Mesenchymal stem cell (in vitro differentiated cells and primary cell): ENCODE results near the gene IFRD2.

Experiments
- DNase-seq: peaks from one replicate; pipeline ENCODE4 v3.0.0-alpha.2; 2013
- H2AFZ ChIP-seq: one replicate; pipeline ENCODE4 v1.6.1; 2013; ENCODE audit warnings: low read depth, mild to moderate bottlenecking, control low read depth, inconsistent platforms, low read length, moderate library complexity
- H2AK5ac ChIP-seq: 2 replicates; pipeline ENCODE4 v1.6.1; 2013; ENCODE audit warnings: low read length, moderate library complexity, mild to moderate bottlenecking, inconsistent platforms; ENCODE audit not compliant: severe bottlenecking
- H2BK120ac ChIP-seq: one replicate; pipeline ENCODE4 v1.6.1; 2013; ENCODE audit warnings: low read depth, mild to moderate bottlenecking, inconsistent platforms, low read length, moderate library complexity
- H2BK12ac ChIP-seq, 2 experiments: one replicate each; pipeline ENCODE4 v1.6.1; 2013; ENCODE audit warnings: inconsistent platforms in 2 of 2, low read length in 2 of 2, mild to moderate bottlenecking in 2 of 2, moderate library complexity in 2 of 2, control low read depth in 1 of 2
- H2BK15ac ChIP-seq: one replicate; pipeline ENCODE4 v1.6.1; 2013; ENCODE audit warnings: mild to moderate bottlenecking, low read depth, inconsistent platforms; ENCODE audit not compliant: poor library complexity, severe bottlenecking
- H2BK5ac ChIP-seq: 2 replicates; pipeline ENCODE4 v1.6.1; 2013; ENCODE audit warnings: low read depth, mild to moderate bottlenecking, low read length, control low read depth, inconsistent platforms; ENCODE audit not compliant: poor library complexity, severe bottlenecking
- H3K14ac ChIP-seq, 2 experiments: one replicate each; pipeline ENCODE4 v1.6.1; 2013; ENCODE audit warnings: inconsistent platforms in 2 of 2, low read length in 2 of 2, control low read depth in 1 of 2, mild to moderate bottlenecking in 1 of 2, moderate library complexity in 1 of 2
- H3K18ac ChIP-seq, 2 experiments: one replicate each; pipeline ENCODE4 v1.6.1; 2013; ENCODE audit warnings: inconsistent platforms in 2 of 2, low read length in 2 of 2, control low read depth in 1 of 2, low read depth in 1 of 2, mild to moderate bottlenecking in 1 of 2
- H3K23ac ChIP-seq, 2 experiments: one replicate each; pipeline ENCODE4 v1.6.1; 2013; ENCODE audit warnings: inconsistent platforms in 2 of 2, low read length in 2 of 2, mild to moderate bottlenecking in 2 of 2, moderate library complexity in 2 of 2, control low read depth in 1 of 2
- H3K27ac ChIP-seq: 2 replicates; pipeline ENCODE4 v1.5.1; 2013; ENCODE audit warnings: mild to moderate bottlenecking, moderate library complexity, low read length, control low read depth, inconsistent platforms; ENCODE audit not compliant: poor library complexity, severe bottlenecking
- H3K27me3 ChIP-seq, 2 experiments: 2 replicates each; pipeline versions ENCODE4 v1.6.1 to v1.7.0; 2013; ENCODE audit warnings: low read length in 2 of 2, mild to moderate bottlenecking in 2 of 2, moderate library complexity in 2 of 2, control low read depth in 1 of 2, inconsistent platforms in 1 of 2; ENCODE audit not compliant: control insufficient read depth in 1 of 2, insufficient read depth in 1 of 2
- H3K36me3 ChIP-seq, 2 experiments: 2 replicates each; pipeline versions ENCODE4 v1.6.1 to v1.7.0; 2013; ENCODE audit warnings: low read length in 2 of 2, control low read depth in 1 of 2, inconsistent platforms in 1 of 2, low read depth in 1 of 2, mild to moderate bottlenecking in 1 of 2; ENCODE audit not compliant: insufficient read depth in 2 of 2, control insufficient read depth in 1 of 2
- H3K4ac ChIP-seq, 2 experiments: one replicate each; pipeline ENCODE4 v1.6.1; 2013; ENCODE audit warnings: inconsistent platforms in 2 of 2, low read length in 2 of 2, mild to moderate bottlenecking in 2 of 2, moderate library complexity in 2 of 2, control low read depth in 1 of 2, low read depth in 1 of 2
- H3K4me1 ChIP-seq: 2 replicates; pipeline ENCODE4 v1.6.1; 2013; ENCODE audit warnings: low read depth, low read length, control low read depth; ENCODE audit not compliant: control insufficient read depth, insufficient read depth
- H3K4me2 ChIP-seq: 2 replicates; pipeline ENCODE4 v1.6.1; 2013; ENCODE audit warnings: low read length, mild to moderate bottlenecking, inconsistent platforms; ENCODE audit not compliant: poor library complexity, severe bottlenecking
- H3K4me3 ChIP-seq, 2 experiments: 2 replicates each; pipeline versions ENCODE4 v1.5.1 to v1.7.0; 2013; ENCODE audit warnings: low read length in 2 of 2, mild to moderate bottlenecking in 2 of 2, control low read depth in 1 of 2, low read depth in 1 of 2; ENCODE audit not compliant: insufficient read depth in 1 of 2
- H3K79me1 ChIP-seq: replicated peaks from 2 replicates; pipeline ENCODE4 v1.6.1; 2013; ENCODE audit warnings: mild to moderate bottlenecking, control low read depth, low read length, inconsistent platforms; ENCODE audit not compliant: poor library complexity, severe bottlenecking
- H3K9ac ChIP-seq: 2 replicates; pipeline ENCODE4 v1.7.0; 2013; ENCODE audit warnings: mild to moderate bottlenecking, low read length, moderate library complexity
- H3K9me3 ChIP-seq: 2 replicates; pipeline ENCODE4 v1.7.0; 2013; ENCODE audit warnings: mild to moderate bottlenecking, low read length; ENCODE audit not compliant: control insufficient read depth
- H4K8ac ChIP-seq: one replicate; pipeline ENCODE4 v1.6.1; 2013; ENCODE audit warnings: inconsistent platforms, mild to moderate bottlenecking, low read length, moderate library complexity
- H4K91ac ChIP-seq: one replicate; pipeline ENCODE4 v1.6.1; 2013; ENCODE audit warnings: mild to moderate bottlenecking, low read length, inconsistent platforms
- WGBS: methylation state at CpG from one replicate; pipeline ENCODE4 v1.1.7; 2013; ENCODE audit warnings: mixed read lengths; 5-methylcytosine and 5-hydroxymethylcytosine counted together

The IFRD2 gene

DNA sequence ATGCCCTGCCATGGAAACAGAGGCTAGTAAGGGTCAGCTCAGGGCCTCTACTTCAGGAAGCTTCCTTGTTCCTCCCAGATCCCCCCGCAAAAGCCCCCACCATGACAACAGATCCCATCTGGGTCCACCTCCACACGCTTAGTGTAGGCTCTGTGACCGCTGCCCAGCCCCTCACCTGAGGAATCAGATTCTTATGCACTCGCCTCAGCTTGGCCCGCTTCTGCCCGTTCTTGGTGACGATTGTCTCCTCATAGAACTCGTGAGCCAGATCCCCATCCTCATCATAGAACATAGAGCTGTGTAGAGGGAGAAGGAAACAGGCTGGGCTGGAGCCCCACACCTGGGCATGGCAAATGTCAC is 33.9 kb upstream of the IFRD2 start:
- no peak overlapping the region for H4K8ac ChIP-seq
- H3K4me3 ChIP-seq, result no peak overlapping the region
- peaks cover 38 to 49% of the 10 kb centered on the region in 2 experiments for H3K36me3 ChIP-seq
- no peak overlapping the region for H3K4me2 ChIP-seq
- H3K79me1 ChIP-seq, result peaks cover 26% of the 10 kb centered on the region
- H3K9me3 ChIP-seq, result no peaks in the 10 kb centered on the region
- H2BK12ac ChIP-seq, result no peak overlapping the region
- H3K27me3 ChIP-seq, result no peaks in the 10 kb centered on the region
- H2AK5ac ChIP-seq, result no peak overlapping the region
- H3K4ac ChIP-seq, result no peak overlapping the region
- H3K14ac ChIP-seq, result no peak overlapping the region
- H2AFZ ChIP-seq, result no peak overlapping the region
- peak overlapping the region; percentile 18 for H3K9ac ChIP-seq
- no peak overlapping the region for H4K91ac ChIP-seq
- DNase-seq, result no peak
- no peak overlapping the region for H2BK120ac ChIP-seq
- H3K23ac ChIP-seq, result no peak overlapping the region
- no peak overlapping the region for H2BK5ac ChIP-seq
- 100% methylated on average over 7 of the region's 8 CpGs for WGBS
- H2BK15ac ChIP-seq, result no peak overlapping the region
- H3K18ac ChIP-seq, result no peak overlapping the region
- H3K4me1 ChIP-seq, result peaks cover 25% of the 10 kb centered on the region
- H3K27ac ChIP-seq, result no peak overlapping the region

DNA sequence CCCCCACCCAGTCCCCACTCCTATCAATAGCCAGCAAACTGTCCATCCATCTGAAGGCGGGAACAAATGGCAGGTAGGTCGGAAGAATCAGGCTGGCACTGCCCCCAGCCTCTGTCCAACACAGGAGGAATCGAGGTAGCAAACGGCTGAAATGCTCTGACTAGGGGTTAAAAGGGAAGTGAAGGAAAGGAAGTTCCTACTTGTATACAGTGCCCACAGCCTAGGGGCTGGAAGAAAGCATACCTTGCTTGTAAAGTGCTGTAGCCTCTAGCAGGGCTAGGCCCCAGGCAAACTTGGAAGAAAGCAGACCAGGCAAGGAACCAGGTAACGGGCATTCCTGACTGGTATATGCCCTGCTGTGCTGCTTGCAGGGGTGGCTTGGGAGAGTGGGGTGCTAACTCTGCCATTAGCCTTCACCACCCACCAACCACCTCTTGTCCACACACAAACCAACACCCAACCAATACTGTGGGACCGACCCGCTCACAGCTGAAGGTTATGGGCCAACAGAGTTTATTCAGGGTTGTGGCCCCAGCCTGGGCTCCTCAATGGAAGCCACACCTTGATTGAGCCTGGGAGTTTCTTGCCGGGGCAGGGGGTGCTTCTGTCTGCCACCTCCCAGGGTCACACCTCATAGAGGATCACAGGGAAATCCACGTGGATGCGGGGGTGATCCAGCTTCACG is 33.4 kb upstream of the IFRD2 start:
- H3K4me3 ChIP-seq, result no peak overlapping the region
- H3K18ac ChIP-seq, result no peak overlapping the region
- no peak overlapping the region for H3K4me2 ChIP-seq
- H4K91ac ChIP-seq, result no peak overlapping the region
- peaks cover 25% of the 10 kb centered on the region for H3K4me1 ChIP-seq
- H3K9ac ChIP-seq, result peak overlapping the region; percentile 18
- peaks cover 32 to 44% of the 10 kb centered on the region in 2 experiments for H3K36me3 ChIP-seq
- no peak overlapping the region for H3K27ac ChIP-seq
- H2BK15ac ChIP-seq, result no peak overlapping the region
- no peaks in the 10 kb centered on the region for H3K9me3 ChIP-seq
- no peak overlapping the region for H3K14ac ChIP-seq
- no peak overlapping the region for H4K8ac ChIP-seq
- WGBS, result 94% methylated on average over 10 of the region's 11 CpGs
- H2BK5ac ChIP-seq, result no peak overlapping the region
- H2BK120ac ChIP-seq, result no peak overlapping the region
- peaks cover 22% of the 10 kb centered on the region for H3K79me1 ChIP-seq
- H2AK5ac ChIP-seq, result no peak overlapping the region
- H3K4ac ChIP-seq, result no peak overlapping the region
- H2BK12ac ChIP-seq, result no peak overlapping the region
- H3K23ac ChIP-seq, result no peak overlapping the region
- no peak overlapping the region for H2AFZ ChIP-seq
- no peak for DNase-seq
- H3K27me3 ChIP-seq, result no peaks in the 10 kb centered on the region

DNA sequence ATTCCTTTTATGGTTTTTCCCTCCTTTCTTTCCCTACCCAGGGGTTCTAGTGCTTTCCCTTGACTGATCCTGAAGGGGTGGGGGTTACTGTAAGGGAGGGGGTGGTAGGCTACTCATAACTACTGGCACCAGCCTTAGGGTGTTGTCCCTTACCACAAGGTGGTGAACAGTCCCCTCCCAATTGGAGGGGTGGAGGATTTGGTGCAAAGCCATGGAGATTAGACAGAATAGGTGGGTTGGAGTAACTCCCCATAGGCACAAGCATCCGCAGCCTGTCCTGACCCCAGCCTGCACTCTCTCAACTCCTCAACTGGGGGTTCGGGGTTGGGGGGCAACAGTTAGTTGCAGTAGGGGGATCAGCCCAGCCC is 32.9 kb upstream of the IFRD2 start:
- Histone ChIP-seq H3K4me1 (peaks cover 29% of the 10 kb centered on the region), H2AFZ (no peak overlapping the region), H4K8ac (no peak overlapping the region), H3K4me3 (no peak overlapping the region), H3K27ac (no peak overlapping the region), H3K27me3 (no peaks in the 10 kb centered on the region), H2AK5ac (no peak overlapping the region), H3K4ac (no peak overlapping the region), H3K23ac (no peak overlapping the region), H3K36me3 (peaks cover 27 to 41% of the 10 kb centered on the region in 2 experiments), H2BK12ac (no peak overlapping the region), H2BK15ac (no peak overlapping the region), H3K14ac (no peak overlapping the region), H3K4me2 (no peak overlapping the region), H2BK5ac (no peak overlapping the region), H2BK120ac (no peak overlapping the region), H3K79me1 (peaks cover 17% of the 10 kb centered on the region), H4K91ac (no peak overlapping the region), H3K18ac (no peak overlapping the region), H3K9ac (no peak overlapping the region), H3K9me3 (no peaks in the 10 kb centered on the region)
- WGBS, result no CpG with 5 or more reads among the region's 2 CpGs
- no peak for DNase-seq

DNA sequence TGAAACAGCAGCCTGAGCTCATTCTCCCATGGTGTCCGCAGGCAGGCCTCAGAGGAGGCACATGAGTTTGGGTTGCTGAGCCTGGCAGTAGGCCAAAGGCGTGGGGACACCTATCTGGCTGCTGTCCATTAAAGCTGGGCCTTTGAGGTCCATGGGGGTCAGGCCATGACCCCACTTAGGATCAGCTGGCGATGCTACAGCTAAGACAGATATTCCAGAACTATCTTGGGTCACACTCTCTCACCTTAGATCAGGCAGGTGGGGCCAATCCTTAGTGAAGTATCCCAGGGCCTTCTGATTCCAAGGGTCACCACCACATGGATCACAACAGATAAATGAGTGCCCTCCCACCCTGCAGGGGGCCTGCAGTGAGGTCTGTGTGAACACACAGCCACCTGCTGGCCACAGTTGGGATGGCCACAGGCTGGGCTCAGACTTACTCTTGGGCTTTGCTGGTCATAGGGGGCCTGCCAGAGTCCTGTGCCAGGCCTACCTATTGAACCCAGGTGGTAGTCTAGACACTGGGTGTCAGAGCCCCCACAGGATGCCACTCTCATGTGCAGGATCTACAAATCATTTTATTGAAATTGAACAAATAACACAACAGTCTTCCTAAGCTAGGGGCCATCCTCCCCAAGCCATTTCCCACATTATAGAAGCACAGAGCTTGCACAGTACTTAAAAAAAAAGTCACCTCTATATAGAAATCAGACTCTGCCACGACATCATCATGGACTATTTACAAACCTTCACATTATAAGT is 32.3 kb upstream of the IFRD2 start:
- Histone ChIP-seq H3K79me1 (peaks cover 20% of the 10 kb centered on the region), H2BK5ac (no peak overlapping the region), H3K27me3 (no peaks in the 10 kb centered on the region), H3K27ac (no peak overlapping the region), H3K14ac (no peak overlapping the region), H4K91ac (peak overlapping the region; percentile 23), H3K4ac (no peak overlapping the region), H3K4me3 (no peak overlapping the region), H2AFZ (no peak overlapping the region), H2BK12ac (no peak overlapping the region), H3K23ac (no peak overlapping the region), H2BK15ac (peak overlapping the region; percentile 17), H2AK5ac (peak overlapping the region; percentile 47), H3K4me1 (peaks cover 35% of the 10 kb centered on the region), H3K18ac (no peak overlapping the region), H3K9ac (no peak overlapping the region), H3K9me3 (no peaks in the 10 kb centered on the region), H3K36me3 (peaks cover 27 to 41% of the 10 kb centered on the region in 2 experiments), H4K8ac (no peak overlapping the region), H2BK120ac (no peak overlapping the region), H3K4me2 (no peak overlapping the region)
- WGBS, result 77% methylated on average over 3 of the region's 4 CpGs
- peak; percentile 80 for DNase-seq
